Karpas-422 (cell line): ENCODE measurements around the gene PRKCE. TPM values are rescaled to one million over a fixed set of nuclear protein-coding genes. Genes with fewer than 3 reads are reported as not detected.

Source experiments
- DNase-seq: peaks from one replicate; pipeline ENCODE4 v3.0.0-alpha.2; 2015
- H2AFZ ChIP-seq: fragments of 200-600 bp; sonication (generic); 2 replicates; pipeline ENCODE4 v1.6.1; 2014; ENCODE audit warnings: antibody characterized with exemption, low read length, mixed read lengths
- H3K27ac ChIP-seq: fragments of 200-600 bp; sonication (generic); 2 replicates; pipeline ENCODE4 v1.5.1; 2014; ENCODE audit warnings: mild to moderate bottlenecking, low read length, moderate library complexity
- H3K27me3 ChIP-seq: fragments of 200-600 bp; sonication (generic); 2 replicates; pipeline ENCODE4 v1.6.1; 2014; ENCODE audit warnings: low read length, mixed read lengths
- H3K36me3 ChIP-seq: fragments of 200-600 bp; sonication (generic); 2 replicates; pipeline ENCODE4 v1.6.1; 2014; ENCODE audit warnings: low read length, mixed read lengths; ENCODE audit not compliant: insufficient read depth
- H3K4me1 ChIP-seq: fragments of 200-600 bp; sonication (generic); 2 replicates; pipeline ENCODE4 v1.6.1; 2014; ENCODE audit warnings: mild to moderate bottlenecking, low read length, mixed read lengths
- H3K4me2 ChIP-seq: fragments of 200-600 bp; sonication (generic); 2 replicates; pipeline ENCODE4 v1.6.1; 2014; ENCODE audit warnings: low read length, low read depth, mild to moderate bottlenecking; ENCODE audit not compliant: poor library complexity, severe bottlenecking
- H3K4me3 ChIP-seq: fragments of 200-600 bp; sonication (generic); 2 replicates; pipeline ENCODE4 v1.5.1; 2014; ENCODE audit warnings: mild to moderate bottlenecking, antibody characterized with exemption, low read length, mixed read lengths
- H3K79me2 ChIP-seq: fragments of 200-600 bp; sonication (generic); 2 replicates; pipeline ENCODE4 v1.6.1; 2014; ENCODE audit warnings: mild to moderate bottlenecking, low read length, mixed read lengths
- H3K9ac ChIP-seq: fragments of 200-600 bp; sonication (generic); 2 replicates; pipeline ENCODE4 v1.6.0; 2014; ENCODE audit warnings: low read length
- H3K9me2 ChIP-seq: fragments of 200-600 bp; sonication (generic), shearing (Covaris generic); replicated peaks from 2 replicates; pipeline ENCODE4 v1.6.0; 2014; ENCODE audit warnings: mild to moderate bottlenecking, low read length, moderate library complexity; ENCODE audit not compliant: insufficient read depth
- H3K9me3 ChIP-seq: fragments of 300-700, 200-600 bp; sonication (generic); 2 replicates; pipeline ENCODE4 v1.6.1; 2014; ENCODE audit warnings: low read length, mixed read lengths
- H4K20me1 ChIP-seq: fragments of 200-600 bp; sonication (generic); 2 replicates; pipeline ENCODE4 v1.6.1; 2014; ENCODE audit warnings: mild to moderate bottlenecking, antibody characterized with exemption, low read length, low read depth; ENCODE audit not compliant: insufficient read depth
- total RNA-seq: library from RNA; depleted of rRNA; stranded (reverse); fragments of >200 nt; shearing (Covaris generic); gene quantifications from 2 replicates; pipeline ENCODE4 v1.2.3, GENCODE V29; 2014; ENCODE audit warnings: low replicate concordance

The PRKCE gene
- total RNA-seq, 1 experiment from 2014 or later, result 61.8 TPM

DNA sequence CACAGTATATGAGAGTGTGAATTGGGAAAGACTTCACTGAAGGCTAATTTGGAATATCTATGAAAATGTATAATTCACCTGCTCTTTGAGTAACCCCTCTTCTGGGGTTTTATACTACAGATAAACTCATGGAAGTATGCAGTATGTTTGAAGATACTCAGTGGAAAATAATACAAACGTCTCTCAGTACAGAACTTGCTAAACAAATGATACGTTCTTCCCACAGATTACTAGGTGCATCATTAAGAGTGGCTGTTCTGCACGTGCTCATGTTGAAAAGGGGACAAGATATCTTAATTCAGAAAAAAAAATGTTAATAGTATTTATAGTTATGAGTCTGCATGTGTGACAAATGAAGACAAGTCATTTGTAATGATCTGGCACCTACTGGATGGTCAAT, 575.5 kb downstream of the PRKCE start:
- no peak overlapping the region for H3K4me3 ChIP-seq
- no peaks in the 10 kb centered on the region for H3K27me3 ChIP-seq
- H3K9ac ChIP-seq, result no peak overlapping the region
- DNase-seq, result no peak
- no peaks in the 10 kb centered on the region for H3K9me2 ChIP-seq
- H3K36me3 ChIP-seq, result no peaks in the 10 kb centered on the region
- H2AFZ ChIP-seq, result no peak overlapping the region
- no peaks in the 10 kb centered on the region for H4K20me1 ChIP-seq
- H3K27ac ChIP-seq, result no peak overlapping the region
- no peak overlapping the region for H3K4me2 ChIP-seq
- no peaks in the 10 kb centered on the region for H3K4me1 ChIP-seq
- H3K79me2 ChIP-seq, result no peaks in the 10 kb centered on the region
- no peaks in the 10 kb centered on the region for H3K9me3 ChIP-seq

DNA sequence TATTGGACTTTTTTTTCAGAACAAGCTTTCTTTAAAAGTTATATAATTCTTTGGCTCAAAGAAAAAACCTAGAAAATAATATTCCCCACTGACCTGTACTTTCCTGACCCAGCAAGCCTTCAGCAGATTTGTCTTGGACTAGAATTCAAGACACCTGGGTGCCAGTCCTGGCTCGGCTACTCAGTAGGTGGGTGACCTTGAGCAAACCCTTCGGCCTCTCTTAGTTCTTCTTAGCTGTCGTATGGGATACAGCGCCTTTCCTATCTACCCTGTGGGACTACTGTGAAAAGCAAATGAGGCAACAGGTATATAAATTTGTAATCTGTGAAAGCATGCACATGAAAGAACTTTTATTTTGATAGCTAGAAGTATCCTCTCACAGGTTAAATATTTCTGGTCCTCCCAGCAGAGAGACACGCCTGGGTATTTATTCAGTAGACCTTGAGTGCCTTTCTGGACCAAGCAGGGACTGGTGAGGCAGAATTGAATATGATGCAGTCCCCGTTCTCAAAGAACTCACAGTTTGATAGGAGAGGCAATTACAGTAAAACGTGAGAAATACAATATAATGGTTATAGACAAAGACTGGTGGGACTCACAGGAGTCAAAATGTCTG, 576.3 kb downstream of the PRKCE start:
- no peaks in the 10 kb centered on the region for H3K27me3 ChIP-seq
- DNase-seq, result no peak
- no peak overlapping the region for H3K9ac ChIP-seq
- H3K79me2 ChIP-seq, result no peaks in the 10 kb centered on the region
- no peak overlapping the region for H3K4me2 ChIP-seq
- no peaks in the 10 kb centered on the region for H3K4me1 ChIP-seq
- H3K4me3 ChIP-seq, result no peak overlapping the region
- no peak overlapping the region for H3K27ac ChIP-seq
- no peaks in the 10 kb centered on the region for H3K9me3 ChIP-seq
- no peaks in the 10 kb centered on the region for H4K20me1 ChIP-seq
- H2AFZ ChIP-seq, result no peak overlapping the region
- H3K9me2 ChIP-seq, result no peaks in the 10 kb centered on the region
- H3K36me3 ChIP-seq, result no peaks in the 10 kb centered on the region

- H3K9ac ChIP-seq, result no peak overlapping the region
- H3K4me3 ChIP-seq, result no peak overlapping the region
- no peaks in the 10 kb centered on the region for H3K4me1 ChIP-seq
- H3K9me2 ChIP-seq, result no peaks in the 10 kb centered on the region
- H3K36me3 ChIP-seq, result no peaks in the 10 kb centered on the region
- no peaks in the 10 kb centered on the region for H3K27me3 ChIP-seq
- H3K79me2 ChIP-seq, result no peaks in the 10 kb centered on the region
- no peaks in the 10 kb centered on the region for H4K20me1 ChIP-seq
- no peak overlapping the region for H3K4me2 ChIP-seq
- no peaks in the 10 kb centered on the region for H3K9me3 ChIP-seq
- no peak overlapping the region for H3K27ac ChIP-seq
- H2AFZ ChIP-seq, result no peak overlapping the region
- DNase-seq, result no peak
Measured at GRCh38 chr2:46229134-46230063, 577.9 kb downstream of the PRKCE start.

DNA sequence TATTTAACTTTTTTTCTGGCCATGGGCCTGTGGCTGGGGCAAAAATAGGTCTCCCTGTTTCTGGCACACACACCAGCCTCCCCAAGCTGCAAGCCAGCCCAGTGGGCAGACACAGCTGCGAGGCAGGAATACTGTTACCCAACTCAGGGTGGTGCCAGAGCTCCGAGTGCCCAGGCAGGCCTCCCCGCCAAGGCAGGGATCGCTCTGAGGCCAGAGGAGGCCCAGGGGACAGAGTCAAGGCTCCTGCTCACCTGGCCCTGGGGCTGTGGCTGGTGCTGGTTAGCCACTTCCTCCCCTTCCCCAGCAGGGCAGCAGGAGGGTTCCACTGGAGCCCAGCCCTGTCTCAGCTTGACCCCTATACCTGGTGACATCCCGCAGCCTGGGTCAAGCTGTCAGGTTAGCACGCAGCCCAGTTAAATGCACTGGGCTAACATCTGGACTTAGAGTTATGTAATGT, 578.7 kb downstream of the PRKCE start:
- Histone ChIP-seq H3K9ac (no peak overlapping the region), H3K79me2 (no peaks in the 10 kb centered on the region), H3K36me3 (no peaks in the 10 kb centered on the region), H3K27me3 (no peaks in the 10 kb centered on the region), H4K20me1 (no peaks in the 10 kb centered on the region), H2AFZ (no peak overlapping the region), H3K4me2 (no peak overlapping the region), H3K27ac (no peak overlapping the region), H3K9me2 (no peaks in the 10 kb centered on the region), H3K4me3 (no peak overlapping the region), H3K9me3 (no peaks in the 10 kb centered on the region), H3K4me1 (no peaks in the 10 kb centered on the region)
- no peak for DNase-seq

- no peak overlapping the region for H3K4me2 ChIP-seq
Measured at GRCh38 chr2:46230677-46231425, 579.4 kb downstream of the PRKCE start.

GRCh38 chr2:46231721-46232120, 580.2 kb downstream of the PRKCE start:
- Histone ChIP-seq H3K4me3 (no peak overlapping the region), H3K36me3 (no peaks in the 10 kb centered on the region), H3K27me3 (no peaks in the 10 kb centered on the region), H3K79me2 (no peaks in the 10 kb centered on the region), H3K27ac (no peak overlapping the region), H3K9ac (no peak overlapping the region), H2AFZ (no peak overlapping the region), H3K4me1 (no peaks in the 10 kb centered on the region), H3K9me2 (no peaks in the 10 kb centered on the region), H3K9me3 (no peaks in the 10 kb centered on the region), H4K20me1 (no peaks in the 10 kb centered on the region), H3K4me2 (no peak overlapping the region)
- DNase-seq, result no peak

More at GRCh38 chr2:46230677-46231425, 579.4 kb downstream of the PRKCE start:
- Histone ChIP-seq H3K9ac (no peak overlapping the region), H3K27me3 (no peaks in the 10 kb centered on the region), H3K9me3 (no peaks in the 10 kb centered on the region), H3K79me2 (no peaks in the 10 kb centered on the region), H2AFZ (no peak overlapping the region), H3K36me3 (no peaks in the 10 kb centered on the region), H3K27ac (no peak overlapping the region), H3K4me1 (no peaks in the 10 kb centered on the region), H3K9me2 (no peaks in the 10 kb centered on the region), H3K4me3 (no peak overlapping the region), H4K20me1 (no peaks in the 10 kb centered on the region)
- no peak for DNase-seq

GRCh38 chr2:46232860-46233259, 581.4 kb downstream of the PRKCE start:
- no peak for DNase-seq
- no peaks in the 10 kb centered on the region for H3K4me1 ChIP-seq

More at GRCh38 chr2:46232860-46233259, 581.4 kb downstream of the PRKCE start:
- Histone ChIP-seq H3K27ac (no peak overlapping the region), H4K20me1 (no peaks in the 10 kb centered on the region), H3K9me2 (no peaks in the 10 kb centered on the region), H3K9ac (no peak overlapping the region), H2AFZ (no peak overlapping the region), H3K79me2 (no peaks in the 10 kb centered on the region), H3K4me3 (no peak overlapping the region), H3K4me2 (no peak overlapping the region), H3K9me3 (no peaks in the 10 kb centered on the region), H3K27me3 (no peaks in the 10 kb centered on the region), H3K36me3 (no peaks in the 10 kb centered on the region)
